ENCODE data around the gene MFRP. TPM values are rescaled to one million over a fixed set of nuclear protein-coding genes. Genes with fewer than 3 reads are reported as not detected.

The MFRP gene
- total RNA-seq, 3 donors from 2014 or later = not detected

- H3K36me3 ChIP-seq (ENCODE audit: low read depth) = no peaks in the 10 kb centered on the region
- H3K4me1 ChIP-seq (ENCODE audit: low read depth) = peaks cover 52% of the 10 kb centered on the region
- no peak for TF ChIP-seq CTCF (IDR thresholded peaks at IDR 0.05)
- H3K9me3 ChIP-seq = no peaks in the 10 kb centered on the region
- intact Hi-C loops (cut with DNase I, micrococcal nuclease) = no loop called here
- no peak overlapping the region for H3K4me3 ChIP-seq
- ATAC-seq (no peak), DNase-seq (no peak)
Measured at GRCh38 chr11:119371067-119371601, 24.6 kb upstream of the MFRP start.

- Histone ChIP-seq H3K4me3 (no peak overlapping the region), H3K4me1 (ENCODE audit: low read depth) (peaks cover 51% of the 10 kb centered on the region), H3K36me3 (ENCODE audit: low read depth) (no peaks in the 10 kb centered on the region), H3K9me3 (no peaks in the 10 kb centered on the region)
- TF ChIP-seq CTCF (IDR thresholded peaks at IDR 0.05) = no peak
- intact Hi-C loops (cut with DNase I, micrococcal nuclease) = no loop called here
- DNase-seq = peak in 2 of 3 donors; percentile 54 to 65
- ATAC-seq = peak; percentile 48
Measured at GRCh38 chr11:119370486-119371046, 24.1 kb upstream of the MFRP start.

- intact Hi-C loops (cut with DNase I, micrococcal nuclease) = no loop called here
- no peaks in the 10 kb centered on the region for H3K36me3 ChIP-seq (ENCODE audit: low read depth)
- H3K4me3 ChIP-seq = no peak overlapping the region
- H3K9me3 ChIP-seq = no peaks in the 10 kb centered on the region
- ATAC-seq = peak; percentile 45
- peaks cover 54% of the 10 kb centered on the region for H3K4me1 ChIP-seq (ENCODE audit: low read depth)
- peak; percentile 67 to 72 (median 69) for DNase-seq
- no peak for TF ChIP-seq CTCF (IDR thresholded peaks at IDR 0.05)
Measured at GRCh38 chr11:119369132-119369925, 22.8 kb upstream of the MFRP start.

- DNase-seq = peak; percentile 84 to 93 (median 92)
- Histone ChIP-seq H3K9me3 (no peaks in the 10 kb centered on the region), H3K4me3 (no peak overlapping the region), H3K36me3 (ENCODE audit: low read depth) (no peaks in the 10 kb centered on the region), H3K4me1 (ENCODE audit: low read depth) (peaks cover 51% of the 10 kb centered on the region)
- peak; percentile 75 for ATAC-seq
- no peak for TF ChIP-seq CTCF (IDR thresholded peaks at IDR 0.05)
- intact Hi-C loops (cut with DNase I, micrococcal nuclease) = no loop called here
Measured at GRCh38 chr11:119368121-119369034, 21.9 kb upstream of the MFRP start.

GRCh38 chr11:119367661-119368120 is 21.2 kb upstream of the MFRP start:
- Histone ChIP-seq H3K36me3 (ENCODE audit: low read depth) (no peaks in the 10 kb centered on the region), H3K9me3 (no peaks in the 10 kb centered on the region), H3K4me1 (ENCODE audit: low read depth) (peaks cover 51% of the 10 kb centered on the region), H3K4me3 (no peak overlapping the region)
- intact Hi-C loops (cut with DNase I, micrococcal nuclease) = no loop called here
- ATAC-seq = no peak
- peak in 2 of 3 donors; percentile 53 to 60 for DNase-seq
- TF ChIP-seq CTCF (IDR thresholded peaks at IDR 0.05) = no peak

All from mucosa of descending colon (tissue), 3 donors.